HPDE6-E6E7 (cell line): ENCODE data around the gene ARL4D.
A peak's percentile ranks its signal among the peaks of the same experiment; 100 is the strongest.
"Not testable (repeated sequence)": the region's sequence is repeated elsewhere in the genome, so short reads cannot be mapped to it uniquely, and the experiment has no call there.

Experiments used
- DNase-seq: peaks from one replicate; pipeline ENCODE4 v3.0.0; 2011; ENCODE audit warnings: missing footprints; ENCODE audit errors: extremely low spot score

Gene ARL4D

DNA sequence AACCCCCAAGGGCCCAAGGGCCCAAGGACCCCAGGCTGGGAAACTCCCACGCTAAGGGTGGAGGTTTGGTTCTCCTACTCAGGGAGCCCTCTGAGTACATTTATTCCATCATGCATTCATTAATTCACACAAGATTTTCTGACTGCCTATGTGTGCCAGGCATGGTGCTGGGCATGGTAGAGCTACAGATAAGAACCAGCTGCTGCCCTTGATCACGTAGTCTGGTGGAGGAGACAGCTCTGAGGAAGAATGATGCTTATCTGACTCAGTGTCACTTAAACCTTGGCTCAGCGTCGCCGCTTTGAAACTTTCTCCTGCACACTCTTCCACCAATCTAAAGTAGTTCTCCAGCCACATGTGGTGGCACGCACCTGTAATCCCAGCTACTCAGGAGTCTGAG lies 3.6 kb upstream of the ARL4D start:
- DNase-seq: no peak

DNA sequence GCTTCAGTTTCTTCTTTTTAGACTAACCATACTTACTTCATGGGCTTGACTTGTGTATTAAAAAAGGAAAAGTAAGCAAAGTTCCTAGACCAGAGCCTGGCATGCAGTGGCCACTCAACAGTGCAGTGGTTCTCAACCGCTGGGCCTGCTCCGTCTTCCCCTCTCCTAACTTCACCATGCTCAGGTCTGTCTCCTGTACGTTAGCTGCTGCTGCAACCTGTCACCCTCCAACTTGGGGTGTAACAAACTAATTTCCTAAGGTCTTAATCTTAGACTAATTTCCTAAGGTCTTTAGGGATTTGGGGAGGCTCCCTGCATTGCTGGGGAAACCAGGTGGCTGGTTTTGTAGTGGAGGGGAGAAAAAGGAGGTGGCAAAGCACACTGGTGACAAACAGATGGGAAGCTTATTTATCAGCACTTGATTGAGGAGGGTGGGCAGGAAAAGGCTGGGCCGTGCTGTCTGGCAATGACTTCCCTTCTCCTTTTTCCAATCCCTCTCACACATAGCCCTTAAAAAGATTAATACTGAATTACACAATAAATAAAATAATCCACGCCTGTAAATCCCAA lies 2.2 kb upstream of the ARL4D start:
- DNase-seq: no peak

DNA sequence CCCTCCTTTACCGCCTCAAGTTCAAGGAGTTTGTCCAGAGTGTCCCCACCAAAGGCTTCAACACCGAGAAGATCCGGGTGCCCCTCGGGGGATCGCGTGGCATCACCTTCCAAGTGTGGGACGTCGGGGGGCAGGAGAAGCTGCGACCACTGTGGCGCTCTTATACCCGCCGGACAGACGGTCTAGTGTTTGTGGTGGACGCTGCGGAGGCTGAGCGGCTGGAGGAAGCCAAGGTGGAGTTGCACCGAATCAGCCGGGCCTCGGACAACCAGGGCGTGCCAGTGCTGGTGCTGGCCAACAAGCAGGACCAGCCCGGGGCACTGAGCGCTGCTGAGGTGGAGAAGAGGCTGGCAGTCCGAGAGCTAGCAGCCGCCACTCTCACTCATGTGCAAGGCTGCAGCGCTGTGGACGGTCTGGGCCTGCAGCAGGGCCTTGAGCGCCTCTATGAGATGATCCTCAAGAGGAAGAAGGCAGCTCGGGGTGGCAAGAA lies 1.1 kb downstream of the ARL4D start:
- no peak for DNase-seq

DNA sequence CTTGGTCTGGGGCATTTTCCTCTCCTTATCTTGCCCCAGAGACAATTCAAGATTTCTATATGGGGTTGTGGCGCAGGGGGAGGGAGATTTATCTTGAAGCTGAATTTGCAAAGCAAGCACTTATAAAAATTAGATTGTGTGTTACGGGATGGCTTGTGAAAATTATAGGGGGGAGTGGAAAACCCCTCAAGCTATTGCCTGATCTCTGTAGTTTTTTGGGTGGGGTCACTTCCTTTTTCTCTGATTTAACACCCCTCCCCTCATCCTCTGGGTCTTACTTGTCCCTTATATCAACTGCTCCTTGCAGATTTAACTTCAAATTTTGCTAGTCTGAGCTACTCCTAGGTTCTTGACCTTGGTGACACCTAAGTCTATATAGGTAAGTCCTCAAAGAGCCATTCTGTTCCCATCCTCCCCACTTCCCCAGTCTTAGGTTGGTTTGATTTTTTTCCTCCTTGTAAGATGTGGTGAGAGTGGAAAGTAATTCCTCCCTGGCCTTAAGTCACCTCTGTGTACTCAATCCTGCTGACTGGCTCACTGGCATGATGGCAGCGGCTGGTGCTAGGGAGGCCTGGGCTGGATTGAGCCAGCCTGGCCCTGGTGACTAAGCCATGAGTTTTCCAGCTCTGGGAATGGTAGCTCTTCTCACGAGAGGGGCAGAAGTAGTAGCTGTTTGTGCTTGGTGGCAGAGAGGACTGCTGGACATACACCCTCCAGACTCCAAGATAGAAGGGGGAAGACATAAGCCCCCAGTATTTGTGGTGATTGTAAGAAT lies 2.3 kb downstream of the ARL4D start:
- DNase-seq: peak; percentile 75

DNA sequence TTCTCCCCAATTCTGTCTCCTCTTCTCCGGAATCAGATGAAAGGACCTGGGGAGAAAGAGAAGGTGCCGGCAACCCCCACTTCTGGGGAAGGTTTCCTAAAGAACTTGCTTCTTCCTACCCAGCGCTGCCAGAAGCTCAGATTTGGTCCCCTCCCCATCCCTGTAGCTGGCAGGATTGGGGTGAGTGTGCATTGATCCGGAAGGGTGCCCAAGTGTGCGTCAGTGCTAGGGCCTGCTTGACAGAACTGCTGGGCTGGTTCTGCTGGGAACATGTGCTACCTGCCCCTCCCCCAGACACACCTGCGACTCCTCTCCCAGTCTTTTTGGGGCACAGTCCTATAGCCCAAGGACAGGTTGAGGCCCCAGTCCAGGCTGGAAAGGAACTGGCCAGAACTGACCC lies 3.3 kb downstream of the ARL4D start:
- DNase-seq: no peak

DNA sequence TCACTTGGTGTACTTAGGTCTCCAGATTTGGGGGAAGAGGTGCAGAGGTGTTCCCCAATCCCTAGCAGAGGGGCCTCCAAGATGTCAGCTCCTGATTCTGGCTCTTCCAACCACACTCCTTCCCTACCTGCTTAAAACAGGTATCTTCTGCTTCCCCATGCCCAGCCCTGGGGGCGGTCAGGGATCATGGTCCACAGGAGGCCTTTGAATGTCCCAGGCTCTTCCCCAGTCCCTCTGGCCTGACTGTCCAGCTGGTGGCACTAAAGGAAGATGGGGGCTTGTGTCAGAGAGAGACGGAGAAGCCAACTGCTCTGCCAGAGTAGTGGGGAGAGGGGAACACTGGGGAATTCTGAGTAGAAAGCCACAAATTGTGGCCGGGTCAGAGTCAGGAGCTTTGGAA lies 3.8 kb downstream of the ARL4D start:
- DNase-seq: no peak

DNA sequence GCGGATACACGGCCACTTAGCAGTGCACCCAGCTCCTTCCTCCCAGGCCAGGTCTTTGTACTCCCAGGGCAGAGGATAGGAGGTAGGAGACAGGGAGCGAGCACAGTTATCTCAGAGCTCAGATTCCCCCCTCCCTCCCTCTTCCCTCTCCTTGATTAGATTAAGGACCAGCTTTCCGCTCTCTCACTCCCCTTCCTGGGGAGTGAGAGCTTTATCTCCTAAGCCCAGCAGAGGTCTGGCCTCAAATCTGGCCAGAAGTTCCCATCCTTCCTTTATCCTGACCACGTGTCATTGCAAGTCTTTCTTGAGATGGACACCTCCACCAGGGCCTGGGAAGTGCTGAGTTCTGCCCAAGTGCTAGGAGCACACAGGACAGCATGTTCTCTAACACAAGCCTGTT lies 5.1 kb downstream of the ARL4D start:
- DNase-seq: no peak

DNA sequence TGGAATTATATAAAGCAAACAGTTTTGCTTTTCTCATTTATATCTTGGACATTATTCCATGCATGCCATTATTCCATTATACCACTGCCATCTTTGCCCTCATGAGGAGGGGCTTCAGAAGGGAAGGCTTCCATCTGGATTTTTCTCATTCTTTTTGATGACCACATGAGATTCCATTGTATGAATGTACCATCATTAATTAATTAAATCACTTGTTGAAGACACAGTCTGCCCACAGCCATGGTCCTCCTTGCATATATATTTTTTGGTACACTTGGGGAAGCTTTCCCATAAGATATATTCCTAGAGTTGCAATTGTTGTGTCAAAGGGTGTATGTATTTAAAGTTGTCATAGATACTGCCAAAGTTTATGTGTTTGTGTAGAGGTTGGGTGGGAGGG lies 7.1 kb downstream of the ARL4D start:
- no peak for DNase-seq

DNA sequence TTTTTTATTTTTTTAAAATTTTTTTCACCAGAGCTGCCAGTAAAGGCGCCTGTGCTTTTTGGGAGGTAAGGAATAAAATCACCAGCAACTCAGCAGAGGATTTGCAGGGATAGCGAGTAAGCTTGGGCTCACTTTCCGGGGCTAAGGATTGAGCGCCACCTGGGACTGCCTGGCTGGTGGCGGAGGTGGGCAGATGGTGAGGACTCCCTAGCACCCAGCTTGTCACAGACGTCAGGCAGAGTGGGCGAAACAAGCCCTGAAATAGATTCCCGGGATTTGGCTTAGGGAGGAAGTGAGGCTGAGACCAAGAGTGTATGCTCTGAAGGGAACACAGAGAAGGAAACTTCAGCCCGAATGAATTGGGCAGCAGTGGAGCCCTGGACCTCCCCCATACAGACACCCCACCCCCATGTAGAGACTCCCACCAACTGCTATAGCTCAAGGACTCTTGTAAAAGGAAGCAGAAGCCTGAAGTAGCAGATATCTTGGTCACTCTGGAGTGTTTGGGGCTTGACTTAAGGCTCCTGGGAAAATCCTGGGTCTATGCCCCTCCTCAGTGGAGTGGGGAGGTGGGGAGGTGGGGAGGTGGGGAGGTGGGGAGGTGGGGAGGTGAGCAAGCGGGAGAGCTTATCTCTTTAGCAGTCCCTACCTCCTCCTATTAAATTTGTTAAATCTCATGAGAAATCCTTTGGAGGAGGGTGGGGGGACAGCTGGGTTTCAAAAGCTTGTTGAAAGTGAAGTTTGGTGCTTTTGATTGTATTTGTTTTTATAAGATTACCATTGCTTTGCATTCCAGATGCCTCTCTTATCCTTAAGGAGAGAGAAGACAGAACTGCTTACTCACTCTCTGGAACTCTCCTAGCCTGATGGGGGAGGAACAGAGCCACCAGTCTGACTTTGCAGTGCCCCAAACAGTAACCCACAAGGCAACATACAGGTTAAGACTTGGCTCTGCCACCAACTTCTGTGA lies 8.2 kb downstream of the ARL4D start:
- no peak for DNase-seq

DNA sequence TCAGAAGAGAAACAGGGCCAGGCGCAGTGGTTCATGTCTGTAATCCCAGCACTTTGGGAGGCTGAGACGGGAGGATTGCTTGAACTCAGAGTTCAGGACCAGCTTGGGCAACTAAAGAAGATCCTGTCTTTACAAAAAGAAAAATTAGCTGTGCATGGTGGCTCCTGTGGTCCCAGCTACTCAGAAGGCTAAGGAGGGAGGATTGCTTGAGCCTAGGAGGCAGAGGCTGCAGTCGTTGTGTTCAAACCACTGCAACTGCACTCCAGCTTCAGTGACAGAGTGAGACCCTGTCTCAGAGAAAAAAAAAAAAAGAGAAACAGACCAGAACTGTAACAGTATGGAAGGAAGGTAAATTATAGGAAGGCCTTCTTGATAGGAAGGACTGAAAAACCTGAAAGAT lies 10.3 kb downstream of the ARL4D start:
- no peak for DNase-seq

DNA sequence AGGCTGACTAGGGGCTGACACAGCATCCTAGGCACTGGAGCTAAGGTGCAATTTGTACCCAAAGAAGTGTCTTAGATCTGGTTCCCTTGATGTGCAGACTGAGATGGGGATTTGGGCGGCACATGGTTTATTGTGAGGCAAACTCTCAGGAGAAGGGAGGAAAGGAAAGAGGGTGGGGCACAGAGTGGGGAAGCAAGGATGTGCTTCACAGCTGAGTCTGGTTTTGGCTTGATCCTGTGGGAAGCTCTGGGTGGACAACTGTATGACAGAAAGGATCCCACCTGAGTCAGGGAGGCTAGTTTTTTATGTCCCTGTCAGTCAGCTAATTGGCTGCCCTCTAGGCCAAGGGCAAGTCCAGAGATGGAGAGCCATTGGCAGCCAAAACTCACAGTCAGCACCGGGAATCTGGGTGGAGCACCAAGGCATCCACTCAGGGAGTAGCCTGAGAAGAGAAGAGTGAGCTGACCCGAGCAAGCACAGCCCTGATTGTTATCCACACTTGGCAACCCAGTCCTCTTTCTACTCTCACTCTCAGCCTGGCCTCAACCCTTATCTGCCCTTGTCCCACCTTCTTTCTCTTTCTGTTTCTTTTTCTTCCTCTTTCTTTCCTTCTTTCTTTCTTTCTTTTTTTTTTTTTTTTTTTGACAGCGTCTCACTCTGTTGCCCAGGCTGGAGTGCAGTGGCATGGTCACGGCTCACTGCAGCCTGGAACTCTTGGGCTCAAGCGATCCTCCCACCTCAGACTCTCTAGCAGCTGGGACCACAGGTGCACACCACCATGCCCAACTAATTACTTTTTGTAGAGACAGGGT lies 12.0 kb downstream of the ARL4D start:
- no peak for DNase-seq

DNA sequence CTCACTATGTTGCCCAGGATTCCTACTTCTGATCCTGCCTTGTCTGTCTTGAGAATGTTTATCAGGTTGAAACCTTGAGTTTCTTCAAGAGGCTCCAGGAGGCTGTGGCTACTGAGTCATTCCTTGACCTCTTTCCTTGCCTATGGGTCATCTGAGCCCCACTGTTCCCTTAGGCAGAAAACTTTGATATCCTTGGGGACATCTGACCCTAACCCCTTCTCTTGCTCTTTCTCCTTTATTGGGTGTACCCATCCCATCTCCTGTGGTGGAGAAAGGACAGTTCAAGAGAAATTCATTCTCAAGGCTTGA lies 12.5 kb downstream of the ARL4D start:
- DNase-seq: no peak

DNA sequence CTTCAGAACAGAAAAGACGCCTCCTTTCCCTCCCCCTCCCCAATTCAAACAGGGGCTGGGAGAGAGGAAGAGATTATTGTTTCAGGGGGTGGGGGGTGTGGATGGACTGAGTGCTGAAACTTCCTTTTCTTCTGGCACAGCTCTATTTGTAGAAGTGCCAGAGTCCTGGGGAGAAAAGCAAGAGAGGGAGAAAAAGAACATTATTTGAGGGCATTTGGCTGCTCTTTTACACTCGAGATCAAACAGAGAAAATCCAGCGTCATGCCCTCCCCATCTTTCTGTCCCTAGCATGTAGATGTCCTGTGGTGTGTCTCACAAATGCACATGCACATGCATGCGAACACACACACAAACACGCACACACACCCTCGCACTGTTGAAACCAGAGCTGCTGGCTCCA lies 13.0 kb downstream of the ARL4D start:
- no peak for DNase-seq

DNA sequence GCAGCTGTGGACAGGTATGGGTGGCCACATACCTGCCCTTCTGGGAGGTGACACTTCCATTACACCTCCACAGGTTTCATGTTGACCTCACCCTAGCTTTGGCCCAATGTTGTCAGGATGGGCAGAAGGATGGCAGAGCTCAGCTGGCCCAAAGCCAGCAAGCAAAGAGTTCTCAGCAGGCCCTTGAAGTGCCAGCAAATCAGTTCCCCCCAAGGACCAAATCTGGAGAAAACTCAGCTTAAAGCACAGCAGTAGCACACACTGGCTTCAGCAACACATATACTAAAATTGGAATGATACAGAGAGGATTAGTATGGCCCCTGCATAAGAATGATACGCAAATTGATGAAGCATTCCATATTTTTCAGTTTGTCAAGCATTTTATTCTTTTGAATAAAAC lies 13.4 kb downstream of the ARL4D start:
- no peak for DNase-seq

DNA sequence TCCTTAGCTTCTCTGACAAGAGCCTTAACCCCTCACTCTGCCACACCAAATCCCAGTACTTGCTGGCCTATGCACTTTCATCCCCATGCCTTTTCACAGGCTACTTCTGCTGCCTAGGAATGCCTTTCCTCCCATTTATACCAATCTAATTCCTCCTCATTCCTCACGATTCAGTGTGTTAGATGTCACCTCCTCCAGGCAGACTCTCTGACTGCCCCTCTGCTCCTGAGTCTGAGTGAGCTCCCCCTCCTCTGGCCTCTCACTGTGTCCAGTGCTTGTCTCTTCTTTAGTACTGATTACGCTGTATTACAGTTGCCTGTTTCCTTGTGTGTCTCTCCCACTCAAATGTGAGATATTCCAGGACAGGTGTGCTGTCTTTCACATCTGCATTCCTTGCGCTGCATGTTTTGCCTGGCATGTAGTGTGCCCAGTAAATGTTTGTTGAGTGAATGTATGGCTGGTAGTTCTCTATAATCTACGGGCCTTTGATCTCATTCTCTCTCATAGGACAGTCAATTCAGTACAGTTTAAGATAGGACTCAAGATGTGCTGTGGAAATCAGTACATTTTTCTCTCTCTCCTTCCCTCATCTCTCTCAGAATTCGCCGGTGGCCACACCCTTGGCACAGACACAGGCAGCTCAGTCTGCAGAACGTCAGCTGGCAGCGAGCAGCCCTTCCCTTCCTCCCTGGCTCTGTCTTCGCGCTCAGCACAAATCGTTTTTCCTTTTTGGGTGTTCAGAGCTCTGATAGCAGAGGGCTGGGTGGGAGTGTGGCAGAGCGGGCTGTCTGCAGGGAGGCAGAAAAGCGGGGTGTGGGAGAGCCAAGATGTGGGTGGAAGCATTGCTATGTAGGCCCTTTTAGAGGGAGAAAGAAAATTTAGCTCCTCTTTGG lies 18.5 kb downstream of the ARL4D start:
- DNase-seq: peak; percentile 54

DNA sequence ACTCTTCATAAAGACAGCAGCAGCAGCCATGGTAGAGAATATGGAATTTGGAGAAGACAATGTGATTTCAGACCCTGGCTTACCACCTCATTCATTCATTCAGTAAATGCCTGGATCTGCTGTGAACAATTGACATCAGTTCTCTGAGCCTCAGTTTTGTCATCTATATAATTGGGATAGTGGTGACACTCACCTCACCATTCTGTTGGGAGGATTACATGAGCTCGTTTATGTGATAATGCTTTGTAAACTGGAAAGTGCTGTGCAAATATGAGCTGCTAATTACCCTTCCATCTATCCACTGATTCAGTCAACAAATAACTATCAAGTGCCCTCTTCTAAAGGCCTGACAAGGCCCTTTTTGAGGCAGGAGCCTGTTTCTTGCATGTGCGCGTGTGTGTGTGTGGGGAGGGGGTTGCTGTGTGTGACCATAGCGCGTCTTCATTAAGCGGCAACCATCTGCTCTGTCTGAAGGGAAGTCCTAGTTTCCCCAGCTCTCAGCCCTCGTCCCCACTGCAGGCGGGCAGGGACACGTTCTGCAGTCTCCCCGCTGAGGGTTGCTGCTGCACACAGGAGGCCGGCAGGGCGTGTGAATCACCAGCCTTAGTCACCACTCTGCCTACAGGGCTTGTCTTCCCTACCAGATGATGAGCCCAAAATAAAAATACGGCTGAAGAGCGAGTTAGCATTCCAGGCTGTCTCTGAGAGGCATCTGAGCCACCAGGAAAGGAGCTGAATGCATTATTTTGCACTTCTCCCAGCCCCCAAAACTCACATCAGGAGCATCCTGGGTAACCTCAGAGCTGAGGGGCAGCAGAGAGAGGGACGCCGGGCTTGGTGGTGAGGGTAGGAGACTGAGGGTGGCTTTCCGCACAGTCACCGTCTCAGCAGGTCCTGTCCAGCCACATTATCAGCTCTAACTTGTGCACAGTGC lies 19.9 kb downstream of the ARL4D start:
- DNase-seq: peak; percentile 98

DNA sequence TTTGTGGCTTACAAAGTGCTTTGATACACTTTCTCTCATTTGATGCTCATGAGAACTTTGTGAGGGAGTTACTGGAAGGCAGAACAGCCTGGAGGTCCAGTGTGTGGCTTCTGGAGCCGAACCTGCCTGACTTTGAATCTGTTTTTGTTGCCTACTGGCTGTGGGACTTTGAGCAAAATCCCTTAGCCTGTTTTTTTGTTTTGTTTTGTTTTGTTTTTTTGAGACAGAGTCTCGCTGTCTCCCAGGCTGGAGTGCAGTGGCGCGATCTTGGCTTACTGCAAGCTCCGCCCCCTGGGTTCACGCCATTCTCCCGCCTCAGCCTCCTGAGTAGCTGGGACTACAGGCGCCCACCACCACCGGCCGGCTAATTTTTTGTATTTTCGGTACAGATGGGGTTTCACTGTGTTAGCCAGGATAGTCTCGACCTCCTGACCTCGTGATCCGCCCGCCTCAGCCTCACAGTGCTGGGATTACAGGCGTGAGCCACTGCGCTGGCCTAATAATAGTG lies 20.6 kb downstream of the ARL4D start:
- not testable (repeated sequence) for DNase-seq

DNA sequence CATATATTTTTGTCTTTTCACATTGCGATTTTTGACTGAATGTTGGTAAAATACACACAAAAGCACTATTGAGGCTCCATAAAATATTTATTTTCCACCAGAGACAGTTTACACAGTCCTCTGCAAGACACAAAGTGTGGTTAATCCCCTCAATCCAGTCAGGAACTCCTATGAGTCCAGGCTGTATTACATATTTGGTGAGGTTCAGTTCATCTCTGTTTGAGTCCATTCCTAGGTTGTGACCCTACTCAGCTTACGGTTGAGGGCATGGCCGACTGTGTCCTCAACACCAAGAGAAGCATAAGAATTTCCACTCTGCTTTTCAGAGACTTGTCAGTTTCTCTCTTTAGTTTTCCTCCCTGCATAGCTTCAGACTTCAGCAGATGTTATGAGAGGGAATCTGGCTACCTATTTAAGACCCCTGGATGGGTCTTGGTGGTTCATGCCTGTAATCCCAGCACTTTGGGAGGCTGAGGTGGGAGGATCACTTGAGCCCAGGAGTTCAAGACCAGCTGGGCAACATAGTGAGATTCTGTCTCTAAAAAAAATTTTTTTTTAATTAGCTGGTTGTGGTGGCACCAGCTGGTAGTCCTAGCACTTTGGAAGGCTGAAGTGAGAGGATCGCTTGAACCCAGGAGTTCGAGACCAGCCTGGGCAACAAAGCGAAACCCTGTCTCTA lies 25.1 kb downstream of the ARL4D start:
- DNase-seq: no peak
